ENCODE results near the gene LARGE1.

- TF ChIP-seq CTCF (IDR thresholded peaks at IDR 0.05) (peak; percentile 71 to 80 (median 76)), POLR2A (IDR thresholded peaks at IDR 0.05) (no peak)
Measured at GRCh38 chr22:33923660-33924246, 3.5 kb upstream of the LARGE1 start.

All from uterus (tissue), 2 donors.